GM03348 (cell line): Measurements from ENCODE around the gene KRT16.
A peak's percentile ranks its signal among the peaks of the same experiment; 100 is the strongest.
"Not testable (repeated sequence)": the region's sequence is repeated elsewhere in the genome, so short reads cannot be mapped to it uniquely, and the experiment has no call there.

Source experiments
- DNase-seq: peaks from one replicate; pipeline ENCODE4 v3.0.0; 2012; ENCODE audit warnings: low spot score

KRT16 gene

GRCh38 chr17:41583137-41584127 lies 29.1 kb downstream of the KRT16 start:
- no peak for DNase-seq

- not testable (repeated sequence) for DNase-seq
Measured at GRCh38 chr17:41582061-41582968, 30.3 kb downstream of the KRT16 start.

- DNase-seq, result no peak
Measured at GRCh38 chr17:41581366-41582060, 31.1 kb downstream of the KRT16 start.

- no peak for DNase-seq
Measured at GRCh38 chr17:41580687-41581365, 31.7 kb downstream of the KRT16 start.

- no peak for DNase-seq
Measured at GRCh38 chr17:41580244-41580575, 32.4 kb downstream of the KRT16 start.

- DNase-seq, result peak; percentile 86
Measured at GRCh38 chr17:41579484-41580243, 32.9 kb downstream of the KRT16 start.

GRCh38 chr17:41578971-41579370 lies 33.6 kb downstream of the KRT16 start:
- no peak for DNase-seq

- DNase-seq, result no peak
Measured at GRCh38 chr17:41578538-41578937, 34.0 kb downstream of the KRT16 start.

GRCh38 chr17:41576740-41577139 lies 35.8 kb downstream of the KRT16 start:
- not testable (repeated sequence) for DNase-seq

GRCh38 chr17:41575336-41575735 lies 37.2 kb downstream of the KRT16 start:
- DNase-seq, result no peak

GRCh38 chr17:41571561-41572434 lies 40.8 kb downstream of the KRT16 start, which contains the start of gene KRT9:
Gene KRT9 (minus strand): TSS chr17:41572059. CDS start chr17:41571992, 67 bp downstream.
- no peak for DNase-seq

- no peak for DNase-seq
Measured at GRCh38 chr17:41567317-41567716, 45.2 kb downstream of the KRT16 start.

GRCh38 chr17:41565338-41565737 lies 47.2 kb downstream of the KRT16 start:
- DNase-seq, result no peak

GRCh38 chr17:41563607-41564170 lies 48.9 kb downstream of the KRT16 start:
- no peak for DNase-seq

GRCh38 chr17:41561554-41561953 lies 51.0 kb downstream of the KRT16 start:
- no peak for DNase-seq
